ENCODE data around the gene PWWP2A. TPM values are rescaled to one million over a fixed set of nuclear protein-coding genes. Genes with fewer than 3 reads are reported as not detected.

Gene PWWP2A
- total RNA-seq, 1 experiment from 2014 or later, result 22.6 TPM

- in situ Hi-C loops (cut with HindIII; ENCODE audit: low pct_unique_long_range_greater_than_20kb, low sequenced_read_pairs) (no loop called here), intact Hi-C loops (cut with micrococcal nuclease; ENCODE audit: unreplicated experiment) (no loop called here)
- BruUV-seq (replicated peaks), result no TSS peak
- peaks cover 5% of the 10 kb centered on the region for H3K36me3 ChIP-seq (ENCODE audit: control insufficient read depth, insufficient read depth, low read length)
- POLR2A ChIA-PET, result no interaction called here
- no peaks in the 10 kb centered on the region for H3K9me3 ChIP-seq (ENCODE audit: control insufficient read depth, insufficient read depth, low read depth, low read length)
- no peak overlapping the region for H3K4me3 ChIP-seq (ENCODE audit: low read depth in 2 of 2, low read length in 2 of 2)
- H3K4me1 ChIP-seq (ENCODE audit: control insufficient read depth, insufficient read depth, low read length), result no peaks in the 10 kb centered on the region
- no peak for ATAC-seq
- TF ChIP-seq CTCF (IDR thresholded peaks at IDR 0.05) (no peak), TCF7L2 (IDR thresholded peaks at IDR 0.05; ENCODE audit: low read depth, low read length) (no peak), POLR2AphosphoS5 (IDR thresholded peaks at IDR 0.05; ENCODE audit: low read depth, low read length) (no peak)
- H3K27me3 ChIP-seq (ENCODE audit: control insufficient read depth, insufficient read depth, low read length), result no peaks in the 10 kb centered on the region
- no peak overlapping the region for H3K27ac ChIP-seq (ENCODE audit: low read length)
- CTCF ChIA-PET, result no interaction called here
- DNase-seq (ENCODE audit: low read depth, low spot score), result no peak
Measured at GRCh38 chr5:160047423-160047822, 71.8 kb downstream of the PWWP2A start.

DNA sequence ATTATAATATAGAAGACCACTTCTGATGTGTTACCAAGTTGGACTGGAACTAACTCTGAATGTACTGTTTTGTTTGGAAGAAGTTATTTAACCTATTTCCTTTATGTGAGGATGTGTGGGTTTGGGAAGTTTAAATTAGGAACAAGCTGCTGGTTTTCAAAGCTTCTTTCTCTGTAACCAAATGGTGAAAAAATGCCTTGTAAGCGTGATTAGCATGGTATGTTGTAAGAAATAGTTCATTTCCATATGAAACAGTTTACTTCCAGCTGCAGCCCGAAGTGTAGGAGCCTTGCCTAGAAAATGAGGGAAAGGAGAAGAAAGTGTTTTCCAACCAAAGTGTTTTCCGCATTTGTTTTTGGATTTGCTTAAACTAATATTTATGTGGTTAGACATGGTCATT, 74.3 kb downstream of the PWWP2A start:
- Histone ChIP-seq H3K36me3 (ENCODE audit: control insufficient read depth, insufficient read depth, low read length) (no peaks in the 10 kb centered on the region), H3K27ac (ENCODE audit: low read length) (no peak overlapping the region), H3K9me3 (ENCODE audit: control insufficient read depth, insufficient read depth, low read depth, low read length) (no peaks in the 10 kb centered on the region), H3K4me1 (ENCODE audit: control insufficient read depth, insufficient read depth, low read length) (no peaks in the 10 kb centered on the region), H3K4me3 (ENCODE audit: low read depth in 2 of 2, low read length in 2 of 2) (no peak overlapping the region), H3K27me3 (ENCODE audit: control insufficient read depth, insufficient read depth, low read length) (no peaks in the 10 kb centered on the region)
- POLR2A ChIA-PET, result no interaction called here
- intact Hi-C loops (cut with micrococcal nuclease; ENCODE audit: unreplicated experiment), result no loop called here
- in situ Hi-C loops (cut with HindIII; ENCODE audit: low pct_unique_long_range_greater_than_20kb, low sequenced_read_pairs), result no loop called here
- ATAC-seq (no peak), DNase-seq (ENCODE audit: low read depth, low spot score) (no peak)
- BruUV-seq (replicated peaks), result no TSS peak
- TF ChIP-seq POLR2AphosphoS5 (IDR thresholded peaks at IDR 0.05; ENCODE audit: low read depth, low read length) (no peak), SIN3A (IDR thresholded peaks at IDR 0.05; ENCODE audit: borderline replicate concordance, insufficient read depth, low read depth, low read length) (no peak), TCF7L2 (IDR thresholded peaks at IDR 0.05; ENCODE audit: low read depth, low read length) (no peak), REST (IDR thresholded peaks at IDR 0.05; ENCODE audit: insufficient read depth in 1 of 2, low read depth in 2 of 2, low read length in 1 of 2) (no peak), CTCF (IDR thresholded peaks at IDR 0.05) (no peak)
- CTCF ChIA-PET, result interaction anchor here (0.7 kb wide), 1 partner anchor 16 kb away, joined by 7 read pairs; no protein-coding TSS in a partner anchor
